Lower leg skin (tissue), 3 donors: ENCODE results near the gene CPA2.

ENCODE experiments used
- POLR2A ChIP-seq, 2 donors: fragments of 450-650 bp; IDR thresholded peaks; one replicate each; pipeline ENCODE4 v1.6.1; 2016 to 2017; ENCODE audit warnings: antibody characterized with exemption in 2 of 2, mild to moderate bottlenecking in 1 of 2, moderate library complexity in 1 of 2
- TF ChIP-seq, protein P1 (sequence below), 3 donors: fragments of 450-650 bp; IDR thresholded peaks; one replicate each; pipeline ENCODE4 v1.5.1; 2016; ENCODE audit warnings: antibody characterized with exemption in 3 of 3, mild to moderate bottlenecking in 3 of 3, moderate library complexity in 2 of 3

DNA sequence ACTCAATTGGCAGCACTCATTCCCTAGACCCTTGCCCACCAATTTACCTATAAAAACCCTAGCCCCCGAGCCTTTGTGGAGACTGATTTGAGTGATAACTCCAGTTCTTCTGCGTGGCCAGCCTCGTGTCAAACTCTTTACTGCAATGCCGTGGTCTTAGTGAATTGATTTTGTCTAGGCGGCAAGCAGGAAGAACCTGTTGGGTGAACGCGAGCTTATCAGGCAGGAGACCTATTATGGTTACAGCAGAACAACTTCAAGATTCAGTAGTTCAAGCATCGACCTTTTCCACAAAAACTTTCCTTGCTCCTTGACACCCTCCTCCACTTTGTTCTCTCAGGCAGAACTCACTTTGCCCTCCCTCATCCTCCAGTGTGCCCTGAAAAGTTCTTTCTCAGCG, 46.8 kb upstream of the CPA2 start:
- TF ChIP-seq, protein P1, sequence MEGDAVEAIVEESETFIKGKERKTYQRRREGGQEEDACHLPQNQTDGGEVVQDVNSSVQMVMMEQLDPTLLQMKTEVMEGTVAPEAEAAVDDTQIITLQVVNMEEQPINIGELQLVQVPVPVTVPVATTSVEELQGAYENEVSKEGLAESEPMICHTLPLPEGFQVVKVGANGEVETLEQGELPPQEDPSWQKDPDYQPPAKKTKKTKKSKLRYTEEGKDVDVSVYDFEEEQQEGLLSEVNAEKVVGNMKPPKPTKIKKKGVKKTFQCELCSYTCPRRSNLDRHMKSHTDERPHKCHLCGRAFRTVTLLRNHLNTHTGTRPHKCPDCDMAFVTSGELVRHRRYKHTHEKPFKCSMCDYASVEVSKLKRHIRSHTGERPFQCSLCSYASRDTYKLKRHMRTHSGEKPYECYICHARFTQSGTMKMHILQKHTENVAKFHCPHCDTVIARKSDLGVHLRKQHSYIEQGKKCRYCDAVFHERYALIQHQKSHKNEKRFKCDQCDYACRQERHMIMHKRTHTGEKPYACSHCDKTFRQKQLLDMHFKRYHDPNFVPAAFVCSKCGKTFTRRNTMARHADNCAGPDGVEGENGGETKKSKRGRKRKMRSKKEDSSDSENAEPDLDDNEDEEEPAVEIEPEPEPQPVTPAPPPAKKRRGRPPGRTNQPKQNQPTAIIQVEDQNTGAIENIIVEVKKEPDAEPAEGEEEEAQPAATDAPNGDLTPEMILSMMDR (IDR thresholded peaks at IDR 0.05), result no peak
- no peak for TF ChIP-seq POLR2A (IDR thresholded peaks at IDR 0.05)
